Measurements from ENCODE around the gene OTOGL.

Gene OTOGL

DNA sequence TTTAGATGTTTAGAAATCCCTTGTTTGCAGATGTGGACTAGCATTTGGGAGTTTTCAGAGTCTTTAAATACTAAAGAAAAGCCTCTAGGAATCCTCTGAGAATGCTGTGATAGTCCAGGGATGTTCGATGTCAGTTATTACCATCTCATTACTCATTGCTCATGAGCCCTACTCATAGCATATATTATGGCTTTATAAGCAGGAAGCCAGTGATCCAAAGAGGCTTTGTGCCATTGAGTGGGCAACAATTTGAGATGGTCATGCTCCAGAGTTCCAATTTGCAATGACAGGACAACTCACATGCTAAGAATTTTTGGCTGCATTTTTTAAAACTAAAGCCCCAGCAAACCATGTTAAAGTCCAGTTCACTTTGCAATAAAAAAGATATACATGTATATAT is 163.0 kb downstream of the OTOGL start:
- Histone ChIP-seq H3K9ac (ENCODE audit: low read length) (no peak overlapping the region), H3K9me3 (ENCODE audit: low read length) (no peaks in the 10 kb centered on the region), H3K27me3 (ENCODE audit: control insufficient read depth in 1 of 2, insufficient read depth in 2 of 2, low read length in 2 of 2) (no peaks in the 10 kb centered on the region), H3K36me3 (ENCODE audit: insufficient read depth, low read length) (no peaks in the 10 kb centered on the region), H3K27ac (ENCODE audit: low read depth, low read length) (no peak overlapping the region), H3K4me1 (ENCODE audit: insufficient read depth, low read length) (no peaks in the 10 kb centered on the region), H3K4me3 (ENCODE audit: low read depth in 1 of 2, low read length in 2 of 2) (no peak overlapping the region)

DNA sequence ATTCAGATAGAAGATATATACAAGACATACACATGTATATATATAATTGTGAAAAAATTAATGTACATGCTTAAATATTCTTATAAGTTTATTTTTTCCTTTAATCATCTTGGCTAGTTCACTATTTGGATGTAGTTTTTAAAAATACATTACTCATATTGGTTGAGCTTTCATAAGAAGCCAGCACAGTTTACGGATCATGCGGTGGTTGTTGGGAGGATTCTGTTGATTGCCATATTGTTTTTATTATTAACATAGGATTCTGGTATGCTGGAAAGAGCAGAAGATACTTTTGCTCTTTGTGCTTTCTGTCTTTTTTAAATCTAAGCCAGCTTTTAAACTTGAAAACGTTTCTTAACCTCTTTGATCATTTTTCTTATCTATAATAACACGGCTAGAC is 163.4 kb downstream of the OTOGL start:
- Histone ChIP-seq H3K27ac (ENCODE audit: low read depth, low read length) (no peak overlapping the region), H3K9me3 (ENCODE audit: low read length) (no peaks in the 10 kb centered on the region), H3K4me3 (ENCODE audit: low read depth in 1 of 2, low read length in 2 of 2) (no peak overlapping the region), H3K4me1 (ENCODE audit: insufficient read depth, low read length) (no peaks in the 10 kb centered on the region), H3K27me3 (ENCODE audit: control insufficient read depth in 1 of 2, insufficient read depth in 2 of 2, low read length in 2 of 2) (no peaks in the 10 kb centered on the region), H3K36me3 (ENCODE audit: insufficient read depth, low read length) (no peaks in the 10 kb centered on the region), H3K9ac (ENCODE audit: low read length) (no peak overlapping the region)

GRCh38 chr12:80264386-80264785 is 165.0 kb downstream of the OTOGL start:
- Histone ChIP-seq H3K27ac (ENCODE audit: low read depth, low read length) (no peak overlapping the region), H3K9me3 (ENCODE audit: low read length) (no peaks in the 10 kb centered on the region), H3K9ac (ENCODE audit: low read length) (no peak overlapping the region), H3K4me1 (ENCODE audit: insufficient read depth, low read length) (peaks cover 5% of the 10 kb centered on the region), H3K27me3 (ENCODE audit: control insufficient read depth in 1 of 2, insufficient read depth in 2 of 2, low read length in 2 of 2) (no peaks in the 10 kb centered on the region), H3K4me3 (ENCODE audit: low read depth in 1 of 2, low read length in 2 of 2) (no peak overlapping the region), H3K36me3 (ENCODE audit: insufficient read depth, low read length) (no peaks in the 10 kb centered on the region)

DNA sequence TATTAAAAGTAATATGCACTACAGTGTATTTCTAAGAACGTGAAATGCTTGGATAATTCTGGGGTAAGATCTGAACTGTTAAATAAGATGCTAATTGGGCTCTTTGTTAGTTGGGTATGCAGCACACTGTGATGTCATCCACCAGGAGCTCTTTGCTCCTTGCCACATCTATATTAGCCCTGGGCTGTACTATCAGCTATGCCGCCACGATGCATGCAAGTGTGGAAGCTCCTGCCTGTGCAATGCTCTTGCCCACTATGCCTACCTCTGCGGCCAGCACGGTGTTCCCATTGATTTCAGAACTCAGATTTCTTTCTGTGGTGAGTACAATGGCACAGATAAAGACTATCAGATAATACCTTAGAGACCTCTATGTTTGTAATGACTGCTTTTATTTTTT is 165.6 kb downstream of the OTOGL start:
- no peak overlapping the region for H3K4me3 ChIP-seq (ENCODE audit: low read depth in 1 of 2, low read length in 2 of 2)
- H3K9ac ChIP-seq (ENCODE audit: low read length): no peak overlapping the region
- no peaks in the 10 kb centered on the region for H3K27me3 ChIP-seq (ENCODE audit: control insufficient read depth in 1 of 2, insufficient read depth in 2 of 2, low read length in 2 of 2)
- H3K27ac ChIP-seq (ENCODE audit: low read depth, low read length): no peak overlapping the region
- H3K36me3 ChIP-seq (ENCODE audit: insufficient read depth, low read length): no peaks in the 10 kb centered on the region
- H3K4me1 ChIP-seq (ENCODE audit: insufficient read depth, low read length): peaks cover 10% of the 10 kb centered on the region
- no peaks in the 10 kb centered on the region for H3K9me3 ChIP-seq (ENCODE audit: low read length)

DNA sequence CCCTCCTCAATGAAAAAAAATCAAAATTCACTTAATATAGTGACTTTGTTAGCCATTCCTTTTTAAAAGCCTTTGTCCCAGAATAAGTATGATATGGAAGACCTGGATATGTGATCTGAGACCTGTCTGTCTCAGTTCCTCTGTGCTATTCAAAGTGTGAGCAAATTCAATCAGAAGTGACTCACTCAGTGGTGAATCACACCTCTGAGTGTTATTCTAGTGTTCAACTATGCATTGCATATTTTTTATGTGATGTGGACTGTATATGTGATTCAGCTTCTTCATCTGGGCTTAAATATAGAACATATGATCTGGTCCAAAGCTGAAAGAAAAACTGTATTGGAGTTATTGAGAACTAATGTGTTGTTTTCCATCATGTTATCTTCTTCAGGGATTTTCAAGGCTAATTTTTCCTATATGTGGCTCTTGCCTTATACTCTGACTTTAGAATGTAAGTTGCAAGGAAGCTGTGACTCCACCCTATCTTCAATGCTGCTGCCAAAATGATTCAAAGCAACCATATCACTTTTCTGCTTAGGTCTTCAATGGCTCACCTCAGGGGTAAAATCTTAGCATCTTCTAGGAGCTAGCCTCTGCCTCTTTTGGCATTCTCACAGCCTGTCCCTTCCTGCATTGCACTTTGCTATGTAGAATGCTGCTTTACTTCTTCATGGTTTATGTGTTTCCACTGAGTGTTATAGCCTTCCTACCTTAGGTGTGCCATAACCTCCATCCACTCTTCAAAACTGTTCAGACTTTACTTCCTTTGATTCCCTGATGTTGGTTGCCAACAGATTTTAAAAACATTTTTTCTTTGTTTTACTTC is 169.8 kb downstream of the OTOGL start:
- Histone ChIP-seq H3K27me3 (ENCODE audit: control insufficient read depth in 1 of 2, insufficient read depth in 2 of 2, low read length in 2 of 2) (no peaks in the 10 kb centered on the region), H3K4me3 (ENCODE audit: low read depth in 1 of 2, low read length in 2 of 2) (peak overlapping the region in 1 of 2 donors; percentile 24), H3K4me1 (ENCODE audit: insufficient read depth, low read length) (peaks cover 10% of the 10 kb centered on the region), H3K36me3 (ENCODE audit: insufficient read depth, low read length) (no peaks in the 10 kb centered on the region), H3K9ac (ENCODE audit: low read length) (no peak overlapping the region), H3K9me3 (ENCODE audit: low read length) (no peaks in the 10 kb centered on the region), H3K27ac (ENCODE audit: low read depth, low read length) (no peak overlapping the region)

- H3K36me3 ChIP-seq (ENCODE audit: insufficient read depth, low read length): no peaks in the 10 kb centered on the region
- H3K27me3 ChIP-seq (ENCODE audit: control insufficient read depth in 1 of 2, insufficient read depth in 2 of 2, low read length in 2 of 2): no peaks in the 10 kb centered on the region
- H3K4me3 ChIP-seq (ENCODE audit: low read depth in 1 of 2, low read length in 2 of 2): peak overlapping the region in 1 of 2 donors; percentile 24
- H3K27ac ChIP-seq (ENCODE audit: low read depth, low read length): no peak overlapping the region
- H3K9me3 ChIP-seq (ENCODE audit: low read length): no peaks in the 10 kb centered on the region
- H3K9ac ChIP-seq (ENCODE audit: low read length): no peak overlapping the region
- H3K4me1 ChIP-seq (ENCODE audit: insufficient read depth, low read length): peaks cover 10% of the 10 kb centered on the region
Observed at GRCh38 chr12:80269803-80270552, 170.6 kb downstream of the OTOGL start.

GRCh38 chr12:80271780-80272179 is 172.4 kb downstream of the OTOGL start:
- Histone ChIP-seq H3K4me1 (ENCODE audit: insufficient read depth, low read length) (peaks cover 10% of the 10 kb centered on the region), H3K4me3 (ENCODE audit: low read depth in 1 of 2, low read length in 2 of 2) (no peak overlapping the region), H3K36me3 (ENCODE audit: insufficient read depth, low read length) (no peaks in the 10 kb centered on the region), H3K9me3 (ENCODE audit: low read length) (no peaks in the 10 kb centered on the region), H3K27ac (ENCODE audit: low read depth, low read length) (no peak overlapping the region), H3K27me3 (ENCODE audit: control insufficient read depth in 1 of 2, insufficient read depth in 2 of 2, low read length in 2 of 2) (no peaks in the 10 kb centered on the region), H3K9ac (ENCODE audit: low read length) (no peak overlapping the region)

GRCh38 chr12:80272387-80272915 is 173.1 kb downstream of the OTOGL start:
- H3K27me3 ChIP-seq (ENCODE audit: control insufficient read depth in 1 of 2, insufficient read depth in 2 of 2, low read length in 2 of 2): no peaks in the 10 kb centered on the region
- H3K4me1 ChIP-seq (ENCODE audit: insufficient read depth, low read length): peaks cover 10% of the 10 kb centered on the region
- H3K9me3 ChIP-seq (ENCODE audit: low read length): no peaks in the 10 kb centered on the region
- no peaks in the 10 kb centered on the region for H3K36me3 ChIP-seq (ENCODE audit: insufficient read depth, low read length)
- no peak overlapping the region for H3K27ac ChIP-seq (ENCODE audit: low read depth, low read length)
- H3K4me3 ChIP-seq (ENCODE audit: low read depth in 1 of 2, low read length in 2 of 2): no peak overlapping the region
- no peak overlapping the region for H3K9ac ChIP-seq (ENCODE audit: low read length)

DNA sequence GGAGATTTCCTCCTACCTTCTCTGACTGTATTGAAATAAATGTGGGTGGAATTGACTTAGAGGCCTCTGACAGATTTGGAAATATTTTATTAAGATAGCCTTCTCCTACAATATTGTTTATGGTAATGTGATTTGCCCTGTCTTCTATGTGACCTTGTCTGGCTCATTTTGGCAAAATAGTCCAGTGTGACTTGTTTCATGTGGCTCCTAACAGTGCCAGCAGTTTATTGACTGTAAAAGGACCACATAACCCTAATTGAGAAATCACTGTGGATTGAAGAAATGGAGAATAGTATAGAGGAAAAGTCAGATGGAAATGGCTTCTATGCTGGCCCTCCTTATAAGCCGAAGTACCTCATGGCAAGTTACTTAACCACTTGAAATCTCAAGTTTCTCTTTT is 173.8 kb downstream of the OTOGL start:
- Histone ChIP-seq H3K36me3 (ENCODE audit: insufficient read depth, low read length) (no peaks in the 10 kb centered on the region), H3K27me3 (ENCODE audit: control insufficient read depth in 1 of 2, insufficient read depth in 2 of 2, low read length in 2 of 2) (no peaks in the 10 kb centered on the region), H3K4me3 (ENCODE audit: low read depth in 1 of 2, low read length in 2 of 2) (no peak overlapping the region), H3K9me3 (ENCODE audit: low read length) (no peaks in the 10 kb centered on the region), H3K27ac (ENCODE audit: low read depth, low read length) (no peak overlapping the region), H3K4me1 (ENCODE audit: insufficient read depth, low read length) (peaks cover 10% of the 10 kb centered on the region), H3K9ac (ENCODE audit: low read length) (no peak overlapping the region)

GRCh38 chr12:80277732-80278131 is 178.4 kb downstream of the OTOGL start:
- Histone ChIP-seq H3K4me3 (ENCODE audit: low read depth in 1 of 2, low read length in 2 of 2) (no peak overlapping the region), H3K4me1 (ENCODE audit: insufficient read depth, low read length) (no peaks in the 10 kb centered on the region), H3K9me3 (ENCODE audit: low read length) (no peaks in the 10 kb centered on the region), H3K36me3 (ENCODE audit: insufficient read depth, low read length) (no peaks in the 10 kb centered on the region), H3K9ac (ENCODE audit: low read length) (no peak overlapping the region), H3K27ac (ENCODE audit: low read depth, low read length) (no peak overlapping the region), H3K27me3 (ENCODE audit: control insufficient read depth in 1 of 2, insufficient read depth in 2 of 2, low read length in 2 of 2) (no peaks in the 10 kb centered on the region)

GRCh38 chr12:80282226-80282625 is 182.9 kb downstream of the OTOGL start:
- no peaks in the 10 kb centered on the region for H3K9me3 ChIP-seq (ENCODE audit: low read length)
- no peaks in the 10 kb centered on the region for H3K4me1 ChIP-seq (ENCODE audit: insufficient read depth, low read length)
- no peaks in the 10 kb centered on the region for H3K27me3 ChIP-seq (ENCODE audit: control insufficient read depth in 1 of 2, insufficient read depth in 2 of 2, low read length in 2 of 2)
- H3K27ac ChIP-seq (ENCODE audit: low read depth, low read length): no peak overlapping the region
- no peak overlapping the region for H3K4me3 ChIP-seq (ENCODE audit: low read depth in 1 of 2, low read length in 2 of 2)
- no peak overlapping the region for H3K9ac ChIP-seq (ENCODE audit: low read length)
- H3K36me3 ChIP-seq (ENCODE audit: insufficient read depth, low read length): no peaks in the 10 kb centered on the region

All from muscle layer of colon (tissue), 2 donors.